Pancreas (tissue), 10 donors: ENCODE measurements around the gene ISYNA1. TPM values are rescaled to one million over a fixed set of nuclear protein-coding genes. Genes with fewer than 3 reads are reported as not detected.

Experiments
- ATAC-seq, 4 donors: fragments of 200-7000 bp; cut with Tn5 transposase; one replicate each; pipeline versions ENCODE4 v1.8.0 to v1.9.1; 2020; ENCODE audit warnings: mild to moderate bottlenecking in 4 of 4, moderate library complexity in 4 of 4
- DNase-seq, 6 donors: peaks; one replicate each; pipeline ENCODE4 v3.0.0-alpha.2; 2020
- FAIRE-seq: peaks from 2 replicates; lab custom pipeline; 2012; peaks lifted over from hg19 to GRCh38; lab: Jason Lieb, UNC
- H3K27ac ChIP-seq, 4 donors: fragments of 200-600 bp; sonication (generic); 1 replicate in 3 of 4; 2 replicates in 1 of 4; pipeline versions ENCODE4 v1.5.0 to v1.8.0; 2020
- H3K27me3 ChIP-seq, 4 donors: fragments of 200-600 bp; one replicate each; pipeline ENCODE4 v1.8.0; 2021
- H3K36me3 ChIP-seq, 3 donors: fragments of 200-600 bp; sonication (generic) in 1 of 3; one replicate each; pipeline versions ENCODE4 v1.5.0 to v1.8.0; 2020 to 2021
- H3K4me1 ChIP-seq, 3 donors: fragments of 200-600 bp; one replicate each; pipeline ENCODE4 v1.8.0; 2021
- H3K4me3 ChIP-seq, 4 donors: fragments of 200-600 bp; sonication (generic) in 2 of 4; one replicate each; pipeline versions ENCODE4 v1.5.0 to v1.8.0; 2020 to 2021
- H3K9me3 ChIP-seq, 4 donors: fragments of 200-600 bp; one replicate each; pipeline ENCODE4 v1.8.0; 2021
- CTCF ChIP-seq, 4 donors: fragments of 200-600 bp; sonication (generic) in 3 of 4; IDR thresholded peaks; one replicate each; pipeline versions ENCODE4 v1.5.0 to v1.8.0; 2021; ENCODE audit warnings: antibody characterized with exemption in 4 of 4
- WGBS, 2 donors: extraction: QIAGEN DNeasy Blood & Tissue Kit; methylation state at CpG; one replicate each; pipeline ENCODE4 v1.1.7; 2013; 5-methylcytosine and 5-hydroxymethylcytosine counted together
- intact Hi-C, 3 donors: fragments of 100-400 bp; cut with DNase I; formaldehyde crosslinking; loops; one replicate each; pipeline versions ENCODE4 v1.11.1 to v1.14.2; 2022
- polyA plus RNA-seq, 2 donors: library from polyadenylated mRNA; stranded (reverse); fragments of 200-250 nt; gene quantifications; one replicate each; pipeline ENCODE4 v1.2.3, GENCODE V29; 2013
- total RNA-seq, 6 donors: library from RNA; stranded (reverse); fragmentation: NEBNext Ultra II Directional in 4 of 6; extraction: Animal tissue kit (Norgen Biotek cat#: 25700) in 4 of 6; gene quantifications; one replicate each; pipeline versions ENCODE4 v1.2.1 to v1.2.4, GENCODE V29; 2021 to 2023
- donor health status: healthy with polysubstance abuse.
- donor health status: DM: no; HTN: no; CAD: no; lungs with moderate emphysema.
- donor health status: DM: no; HTN: no; CAD: no.
- donor health status: control.
- donor health status: control.
- donor health status: Bipolar disorder and iron deficiency.
- donor health status: DM: yes; HTN: yes; CAD: no.
- donor health status: DM: no; HTN: no; CAD: no.
- donor health status: DM: no; HTN: no; CAD: no.
- donor health status: DM: yes; HTN: yes; CAD: no.

The ISYNA1 gene
- total and polyA plus RNA-seq, 8 donors, result 26.1 to 309 (median 48.2) TPM

GRCh38 chr19:18460900-18461299 lies 23.0 kb upstream of the ISYNA1 start:
- FAIRE-seq, result no peak
- no peak for TF ChIP-seq CTCF (IDR thresholded peaks at IDR 0.05)
- intact Hi-C loops, result loop anchor here in 1 of 3 donors (10.0 kb wide), 1 partner anchor 114 kb away; the partner anchor contains the start of gene UBA52
- Histone ChIP-seq H3K36me3 (peaks cover 0 to 19% (median 7%) of the 10 kb centered on the region in 3 donors), H3K9me3 (no peaks in the 10 kb centered on the region), H3K27ac (peak overlapping the region in 1 of 4 donors; percentile 69), H3K27me3 (no peaks in the 10 kb centered on the region), H3K4me1 (peaks cover 13 to 15% (median 14%) of the 10 kb centered on the region in 3 donors), H3K4me3 (no peak overlapping the region)
- DNase-seq, result peak in 1 of 6 donors; percentile 21
- 78 to 81% methylated on average over 12 of the region's 12 CpGs for WGBS, 2 donors
- no peak for ATAC-seq

- no peaks in the 10 kb centered on the region for H3K9me3 ChIP-seq
- H3K4me3 ChIP-seq, result no peak overlapping the region
- DNase-seq, result peak in 2 of 6 donors; percentile 19 to 43
- ATAC-seq, result no peak
- H3K36me3 ChIP-seq, result peaks cover 0 to 19% (median 7%) of the 10 kb centered on the region in 3 donors
- no peak overlapping the region for H3K27ac ChIP-seq
- peaks cover 0 to 5% (median 0%) of the 10 kb centered on the region in 3 donors for H3K4me1 ChIP-seq
- no peaks in the 10 kb centered on the region for H3K27me3 ChIP-seq
- WGBS, 2 donors, result 80 to 82% methylated on average over 21 of the region's 21 CpGs
- no peak for FAIRE-seq
- no peak for TF ChIP-seq CTCF (IDR thresholded peaks at IDR 0.05)
- intact Hi-C loops, result loop anchor here in 1 of 3 donors (10.0 kb wide), 1 partner anchor 527 kb away; no protein-coding TSS in a partner anchor
These were observed 19.8 kb upstream of the ISYNA1 start for GRCh38 chr19:18457483-18458331.

GRCh38 chr19:18456974-18457373 lies 19.0 kb upstream of the ISYNA1 start:
- Histone ChIP-seq H3K27ac (no peak overlapping the region), H3K36me3 (peaks cover 0 to 19% (median 7%) of the 10 kb centered on the region in 3 donors)

GRCh38 chr19:18456279-18456678 lies 18.3 kb upstream of the ISYNA1 start:
- FAIRE-seq (no peak), DNase-seq (peak in 1 of 6 donors; percentile 6), ATAC-seq (no peak)
- Histone ChIP-seq H3K27ac (no peak overlapping the region), H3K36me3 (peaks cover 0 to 15% (median 3%) of the 10 kb centered on the region in 3 donors), H3K27me3 (no peaks in the 10 kb centered on the region), H3K9me3 (no peaks in the 10 kb centered on the region), H3K4me3 (no peak overlapping the region), H3K4me1 (peaks cover 0 to 7% (median 0%) of the 10 kb centered on the region in 3 donors)
- no peak for TF ChIP-seq CTCF (IDR thresholded peaks at IDR 0.05)
- WGBS, 2 donors, result 87 to 88% methylated on average over 4 of the region's 4 CpGs
- intact Hi-C loops, result loop anchor here in 1 of 3 donors (10.0 kb wide), 1 partner anchor 529 kb away; no protein-coding TSS in a partner anchor

More at GRCh38 chr19:18456974-18457373, 19.0 kb upstream of the ISYNA1 start:
- Histone ChIP-seq H3K9me3 (no peaks in the 10 kb centered on the region), H3K4me3 (no peak overlapping the region), H3K27me3 (no peaks in the 10 kb centered on the region), H3K4me1 (peaks cover 0 to 5% (median 0%) of the 10 kb centered on the region in 3 donors)
- intact Hi-C loops, result loop anchor here in 1 of 3 donors (10.0 kb wide), 1 partner anchor 528 kb away; no protein-coding TSS in a partner anchor
- TF ChIP-seq CTCF (IDR thresholded peaks at IDR 0.05), result no peak
- FAIRE-seq, result no peak
- peak in 1 of 6 donors; percentile 40 for DNase-seq
- no peak for ATAC-seq
- 79 to 80% methylated on average over 9 of the region's 9 CpGs for WGBS, 2 donors
